ENCODE data around the gene CFH. TPM values are rescaled to one million over a fixed set of nuclear protein-coding genes. Genes with fewer than 3 reads are reported as not detected.
"Not testable (repeated sequence)": the region's sequence is repeated elsewhere in the genome, so short reads cannot be mapped to it uniquely, and the experiment has no call there.

The CFH gene
- total RNA-seq, 4 donors from 2014 or later, result 9.2 to 90.6 (median 43.8) TPM

- H3K36me3 ChIP-seq, result peaks cover 0 to 41% (median 5%) of the 10 kb centered on the region in 3 donors
- H3K4me1 ChIP-seq, result no peaks in the 10 kb centered on the region
- DNase-seq, result no peak
- no peaks in the 10 kb centered on the region for H3K27me3 ChIP-seq
- no peak for TF ChIP-seq CTCF (IDR thresholded peaks at IDR 0.05)
- TF ChIP-seq POLR2A (IDR thresholded peaks at IDR 0.05), result no peak
- intact Hi-C loops (cut with DNase I), result no loop called here
- H3K4me3 ChIP-seq, result no peak overlapping the region
- no peaks in the 10 kb centered on the region for H3K9me3 ChIP-seq
- no peak overlapping the region for H3K27ac ChIP-seq
These were observed 82.2 kb downstream of the CFH start for GRCh38 chr1:196734006-196734405.

GRCh38 chr1:196734460-196734859, 82.6 kb downstream of the CFH start:
- no peaks in the 10 kb centered on the region for H3K4me1 ChIP-seq
- intact Hi-C loops (cut with DNase I), result no loop called here
- DNase-seq, result no peak
- peaks cover 0 to 3% (median 0%) of the 10 kb centered on the region in 3 donors for H3K9me3 ChIP-seq
- TF ChIP-seq CTCF (IDR thresholded peaks at IDR 0.05) (no peak), POLR2A (IDR thresholded peaks at IDR 0.05) (no peak)
- H3K4me3 ChIP-seq, result no peak overlapping the region
- 71% methylated on average over 2 of the region's 2 CpGs for WGBS, 2 donors
- no peak overlapping the region for H3K27ac ChIP-seq
- no peaks in the 10 kb centered on the region for H3K27me3 ChIP-seq
- peaks cover 0 to 45% (median 5%) of the 10 kb centered on the region in 3 donors for H3K36me3 ChIP-seq

GRCh38 chr1:196738730-196739129, 86.9 kb downstream of the CFH start:
- H3K27me3 ChIP-seq, result no peaks in the 10 kb centered on the region
- no peak for DNase-seq
- intact Hi-C loops (cut with DNase I), result no loop called here
- H3K4me1 ChIP-seq, result no peaks in the 10 kb centered on the region
- no peak overlapping the region for H3K27ac ChIP-seq
- TF ChIP-seq POLR2A (IDR thresholded peaks at IDR 0.05) (no peak), CTCF (IDR thresholded peaks at IDR 0.05) (no peak)
- H3K9me3 ChIP-seq, result peaks cover 0 to 7% (median 0%) of the 10 kb centered on the region in 3 donors
- peaks cover 0 to 57% (median 5%) of the 10 kb centered on the region in 3 donors for H3K36me3 ChIP-seq
- H3K4me3 ChIP-seq, result no peak overlapping the region

- DNase-seq; H3K4me3 ChIP-seq; intact Hi-C loops (cut with DNase I); H3K27ac ChIP-seq; H3K9me3 ChIP-seq; H3K27me3 ChIP-seq; H3K4me1 ChIP-seq: not testable (repeated sequence)
- peaks cover 0 to 54% (median 0%) of the 10 kb centered on the region in 3 donors for H3K36me3 ChIP-seq
- TF ChIP-seq CTCF (IDR thresholded peaks at IDR 0.05), result peak in 1 of 6 experiments; percentile 12
- WGBS, 2 donors, result 50 to 66% methylated on average over 6 of the region's 6 CpGs
These were observed 91.4 kb downstream of the CFH start for GRCh38 chr1:196743244-196743643.

GRCh38 chr1:196765019-196765740, 113.3 kb downstream of the CFH start:
- H3K36me3 ChIP-seq; H3K27me3 ChIP-seq; H3K4me3 ChIP-seq; H3K4me1 ChIP-seq; DNase-seq; H3K27ac ChIP-seq; H3K9me3 ChIP-seq; intact Hi-C loops (cut with DNase I): not testable (repeated sequence)
- 70 to 78% methylated on average over 4 of the region's 4 CpGs for WGBS, 2 donors

- H3K9me3 ChIP-seq; DNase-seq; H3K27ac ChIP-seq; H3K36me3 ChIP-seq; H3K4me3 ChIP-seq; intact Hi-C loops (cut with DNase I); H3K4me1 ChIP-seq; H3K27me3 ChIP-seq: not testable (repeated sequence)
- WGBS, 2 donors, result 87 to 88% methylated on average over 4 of the region's 4 CpGs
These were observed 118.0 kb downstream of the CFH start for GRCh38 chr1:196769823-196770222.

All from esophagus squamous epithelium (tissue), 5 donors.